ENCODE results near the gene ELK3. TPM values are rescaled to one million over a fixed set of nuclear protein-coding genes. Genes with fewer than 3 reads are reported as not detected.

ELK3 gene
- 12.8 TPM for polyA plus RNA-seq (2013, experiment 1 of 2)
- 18.9 TPM for polyA plus RNA-seq (2013, experiment 2 of 2)

GRCh38 chr12:96193725-96194575 is at the start of gene ELK3:
TSS of gene ELK3 (plus strand) at chr12:96194375.
- no peaks in the 10 kb centered on the region for H3K9me3 ChIP-seq (ENCODE audit: insufficient read depth, low read depth, low read length)
- H3K4me1 ChIP-seq (ENCODE audit: insufficient read depth, low read length) = peaks cover 20% of the 10 kb centered on the region; the same call in 1 of the 2 replicates
- H3K4me3 ChIP-seq (ENCODE audit: low read length) = peak within 1 kb of the TSS; percentile 97
- WGBS = 4% methylated on average over 68 of the region's 75 CpGs
- no peaks in the 10 kb centered on the region for H3K36me3 ChIP-seq (ENCODE audit: insufficient read depth, low read length)
- H3K27ac ChIP-seq (ENCODE audit: low read depth, low read length) = no peak within 1 kb of the TSS; the same call in none of the 2 replicates
- peak within 1 kb of the TSS; percentile 78 for H3K9ac ChIP-seq (ENCODE audit: low read depth, low read length)
- H3K27me3 ChIP-seq (ENCODE audit: insufficient read depth, low read length) = peaks cover 10% of the 10 kb centered on the region; the same call in 1 of the 2 replicates

- no peak overlapping the region for H3K9ac ChIP-seq (ENCODE audit: low read depth, low read length)
Observed at GRCh38 chr12:96146747-96147146, 47.4 kb upstream of the ELK3 start.

GRCh38 chr12:96150442-96150841 is 43.7 kb upstream of the ELK3 start:
- no peak overlapping the region for H3K4me3 ChIP-seq (ENCODE audit: low read length)
- no peak overlapping the region for H3K27ac ChIP-seq (ENCODE audit: low read depth, low read length)
- peaks cover 4% of the 10 kb centered on the region; the same call in 1 of the 2 replicates for H3K4me1 ChIP-seq (ENCODE audit: insufficient read depth, low read length)
- WGBS = 47% methylated on average over 5 of the region's 5 CpGs
- H3K9me3 ChIP-seq (ENCODE audit: insufficient read depth, low read depth, low read length) = no peaks in the 10 kb centered on the region
- no peaks in the 10 kb centered on the region for H3K27me3 ChIP-seq (ENCODE audit: insufficient read depth, low read length)
- no peak overlapping the region for H3K9ac ChIP-seq (ENCODE audit: low read depth, low read length)
- H3K36me3 ChIP-seq (ENCODE audit: insufficient read depth, low read length) = no peaks in the 10 kb centered on the region

More at GRCh38 chr12:96146747-96147146, 47.4 kb upstream of the ELK3 start:
- no peak overlapping the region for H3K27ac ChIP-seq (ENCODE audit: low read depth, low read length)
- H3K9me3 ChIP-seq (ENCODE audit: insufficient read depth, low read depth, low read length) = no peaks in the 10 kb centered on the region
- H3K4me1 ChIP-seq (ENCODE audit: insufficient read depth, low read length) = peaks cover 11% of the 10 kb centered on the region
- H3K4me3 ChIP-seq (ENCODE audit: low read length) = no peak overlapping the region
- no peaks in the 10 kb centered on the region for H3K27me3 ChIP-seq (ENCODE audit: insufficient read depth, low read length)
- no peaks in the 10 kb centered on the region for H3K36me3 ChIP-seq (ENCODE audit: insufficient read depth, low read length)
- 97% methylated on average over 2 of the region's 2 CpGs for WGBS

GRCh38 chr12:96152164-96152563 is 42.0 kb upstream of the ELK3 start:
- H3K9me3 ChIP-seq (ENCODE audit: insufficient read depth, low read depth, low read length) = no peaks in the 10 kb centered on the region
- WGBS = 91% methylated on average over 11 of the region's 11 CpGs
- no peaks in the 10 kb centered on the region for H3K36me3 ChIP-seq (ENCODE audit: insufficient read depth, low read length)
- no peaks in the 10 kb centered on the region for H3K27me3 ChIP-seq (ENCODE audit: insufficient read depth, low read length)
- no peak overlapping the region for H3K4me3 ChIP-seq (ENCODE audit: low read length)
- peaks cover 4% of the 10 kb centered on the region; the same call in 1 of the 2 replicates for H3K4me1 ChIP-seq (ENCODE audit: insufficient read depth, low read length)
- no peak overlapping the region for H3K9ac ChIP-seq (ENCODE audit: low read depth, low read length)
- no peak overlapping the region for H3K27ac ChIP-seq (ENCODE audit: low read depth, low read length)

- no peaks in the 10 kb centered on the region for H3K36me3 ChIP-seq (ENCODE audit: insufficient read depth, low read length)
- no peaks in the 10 kb centered on the region for H3K27me3 ChIP-seq (ENCODE audit: insufficient read depth, low read length)
- H3K9me3 ChIP-seq (ENCODE audit: insufficient read depth, low read depth, low read length) = no peaks in the 10 kb centered on the region
- no peak overlapping the region for H3K9ac ChIP-seq (ENCODE audit: low read depth, low read length)
- peaks cover 4% of the 10 kb centered on the region; the same call in 1 of the 2 replicates for H3K4me1 ChIP-seq (ENCODE audit: insufficient read depth, low read length)
- H3K4me3 ChIP-seq (ENCODE audit: low read length) = no peak overlapping the region
- 90% methylated on average over 19 of the region's 19 CpGs for WGBS
- H3K27ac ChIP-seq (ENCODE audit: low read depth, low read length) = no peak overlapping the region
Observed at GRCh38 chr12:96153131-96153725, 40.9 kb upstream of the ELK3 start.

- Histone ChIP-seq H3K36me3 (ENCODE audit: insufficient read depth, low read length) (no peaks in the 10 kb centered on the region), H3K27ac (ENCODE audit: low read depth, low read length) (no peak overlapping the region), H3K4me3 (ENCODE audit: low read length) (no peak overlapping the region), H3K9ac (ENCODE audit: low read depth, low read length) (no peak overlapping the region), H3K9me3 (ENCODE audit: insufficient read depth, low read depth, low read length) (no peaks in the 10 kb centered on the region), H3K27me3 (ENCODE audit: insufficient read depth, low read length) (no peaks in the 10 kb centered on the region), H3K4me1 (ENCODE audit: insufficient read depth, low read length) (peaks cover 4% of the 10 kb centered on the region; the same call in 1 of the 2 replicates)
- WGBS = 94% methylated on average over 3 of the region's 3 CpGs
Observed at GRCh38 chr12:96155181-96155580, 39.0 kb upstream of the ELK3 start.

- Histone ChIP-seq H3K9me3 (ENCODE audit: insufficient read depth, low read depth, low read length) (no peaks in the 10 kb centered on the region), H3K36me3 (ENCODE audit: insufficient read depth, low read length) (no peaks in the 10 kb centered on the region), H3K27me3 (ENCODE audit: insufficient read depth, low read length) (no peaks in the 10 kb centered on the region), H3K4me1 (ENCODE audit: insufficient read depth, low read length) (peaks cover under 1% of the 10 kb centered on the region; the same call in 1 of the 2 replicates), H3K27ac (ENCODE audit: low read depth, low read length) (no peak overlapping the region), H3K9ac (ENCODE audit: low read depth, low read length) (no peak overlapping the region), H3K4me3 (ENCODE audit: low read length) (no peak overlapping the region)
- WGBS = 89% methylated on average over 7 of the region's 7 CpGs
Observed at GRCh38 chr12:96155781-96156180, 38.4 kb upstream of the ELK3 start.

- no peak overlapping the region for H3K27ac ChIP-seq (ENCODE audit: low read depth, low read length)
- no peak overlapping the region for H3K4me3 ChIP-seq (ENCODE audit: low read length)
- 96% methylated on average over 3 of the region's 3 CpGs for WGBS
- H3K27me3 ChIP-seq (ENCODE audit: insufficient read depth, low read length) = no peaks in the 10 kb centered on the region
- no peaks in the 10 kb centered on the region for H3K4me1 ChIP-seq (ENCODE audit: insufficient read depth, low read length)
- H3K36me3 ChIP-seq (ENCODE audit: insufficient read depth, low read length) = no peaks in the 10 kb centered on the region
- H3K9me3 ChIP-seq (ENCODE audit: insufficient read depth, low read depth, low read length) = no peaks in the 10 kb centered on the region
- no peak overlapping the region for H3K9ac ChIP-seq (ENCODE audit: low read depth, low read length)
Observed at GRCh38 chr12:96156211-96156610, 38.0 kb upstream of the ELK3 start.

GRCh38 chr12:96157427-96157826 is 36.7 kb upstream of the ELK3 start:
- WGBS = 94% methylated on average over 3 of the region's 3 CpGs
- Histone ChIP-seq H3K9me3 (ENCODE audit: insufficient read depth, low read depth, low read length) (no peaks in the 10 kb centered on the region), H3K27me3 (ENCODE audit: insufficient read depth, low read length) (no peaks in the 10 kb centered on the region), H3K9ac (ENCODE audit: low read depth, low read length) (no peak overlapping the region), H3K4me3 (ENCODE audit: low read length) (no peak overlapping the region), H3K36me3 (ENCODE audit: insufficient read depth, low read length) (no peaks in the 10 kb centered on the region), H3K27ac (ENCODE audit: low read depth, low read length) (no peak overlapping the region), H3K4me1 (ENCODE audit: insufficient read depth, low read length) (no peaks in the 10 kb centered on the region)

- Histone ChIP-seq H3K9ac (ENCODE audit: low read depth, low read length) (no peak overlapping the region), H3K4me3 (ENCODE audit: low read length) (no peak overlapping the region), H3K4me1 (ENCODE audit: insufficient read depth, low read length) (peaks cover 3% of the 10 kb centered on the region; the same call in 1 of the 2 replicates), H3K27ac (ENCODE audit: low read depth, low read length) (no peak overlapping the region), H3K27me3 (ENCODE audit: insufficient read depth, low read length) (no peaks in the 10 kb centered on the region), H3K36me3 (ENCODE audit: insufficient read depth, low read length) (no peaks in the 10 kb centered on the region), H3K9me3 (ENCODE audit: insufficient read depth, low read depth, low read length) (no peaks in the 10 kb centered on the region)
- 90% methylated on average over 14 of the region's 14 CpGs for WGBS
Observed at GRCh38 chr12:96164951-96165811, 29.0 kb upstream of the ELK3 start.
